ENCODE measurements around the gene ANKS6.

ANKS6 gene

GRCh38 chr9:98796364-98797101 is at the start of gene ANKS6:
Gene ANKS6, minus strand, starts transcription at chr9:98796555. Its CDS starts 64 bp downstream, at chr9:98796491.
- intact Hi-C loops (cut with DNase I), result no loop called here
- peak; percentile 41 to 94 (median 86) for DNase-seq

DNA sequence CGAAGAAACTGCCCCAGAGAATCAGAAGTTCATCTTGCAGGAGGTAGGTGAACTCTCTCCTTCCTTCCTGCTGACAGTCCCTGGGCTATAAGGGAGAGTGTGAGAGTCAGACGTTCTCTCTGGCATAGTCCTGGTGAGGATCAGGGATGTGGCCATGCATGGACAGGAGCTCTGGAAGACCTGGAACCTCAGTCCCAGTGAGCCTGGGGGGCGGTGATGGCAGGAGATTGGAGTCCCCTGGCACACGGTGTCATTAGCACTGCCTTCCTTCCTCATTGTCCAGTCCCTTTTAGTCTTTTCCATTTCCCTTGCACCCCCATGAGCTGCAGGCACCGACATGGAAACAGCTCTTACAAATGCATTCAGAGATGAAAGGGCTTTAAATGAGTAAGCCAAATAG is 49.7 kb upstream of the ANKS6 start:
- no peak for DNase-seq
- intact Hi-C loops (cut with DNase I), result no loop called here

DNA sequence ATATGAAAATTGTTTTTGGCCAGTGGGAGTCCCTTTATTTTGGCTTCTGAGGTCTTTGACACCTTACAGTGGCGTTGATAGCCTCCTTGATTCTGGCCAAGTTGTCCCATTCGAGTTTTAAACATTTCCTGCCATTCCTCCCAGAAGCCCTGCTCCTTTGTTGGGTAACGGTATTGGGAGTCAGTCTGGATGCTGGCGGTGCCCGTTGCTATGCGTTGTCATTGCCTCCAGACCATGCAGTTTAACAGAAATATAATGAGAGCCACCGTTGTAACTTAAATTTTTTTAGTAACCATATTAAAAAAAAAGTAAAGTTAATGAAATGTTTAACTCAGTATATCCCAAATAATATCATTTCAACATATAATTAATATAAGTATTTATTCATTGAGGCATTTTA is 46.2 kb upstream of the ANKS6 start:
- intact Hi-C loops (cut with DNase I), result no loop called here
- no peak for DNase-seq

DNA sequence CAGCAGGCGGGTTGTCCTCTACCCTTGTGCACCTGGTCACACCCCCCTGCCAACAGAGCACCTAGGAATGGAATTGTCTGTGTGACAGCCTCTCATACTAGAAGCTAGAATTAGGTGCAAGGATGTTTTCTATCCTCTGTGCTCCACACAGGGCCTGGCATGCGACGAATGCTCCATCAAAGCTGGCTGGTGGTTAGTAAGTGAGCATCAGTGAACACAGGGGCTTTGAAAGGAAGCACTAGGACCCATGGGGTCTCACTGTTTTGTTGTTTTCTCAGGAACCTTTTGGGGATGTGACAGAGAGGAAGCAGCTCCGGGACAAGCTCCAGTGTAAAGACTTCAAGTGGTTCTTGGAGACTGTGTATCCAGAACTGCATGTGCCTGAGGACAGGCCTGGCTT is 43.4 kb upstream of the ANKS6 start:
- DNase-seq, result no peak
- intact Hi-C loops (cut with DNase I), result no loop called here

DNA sequence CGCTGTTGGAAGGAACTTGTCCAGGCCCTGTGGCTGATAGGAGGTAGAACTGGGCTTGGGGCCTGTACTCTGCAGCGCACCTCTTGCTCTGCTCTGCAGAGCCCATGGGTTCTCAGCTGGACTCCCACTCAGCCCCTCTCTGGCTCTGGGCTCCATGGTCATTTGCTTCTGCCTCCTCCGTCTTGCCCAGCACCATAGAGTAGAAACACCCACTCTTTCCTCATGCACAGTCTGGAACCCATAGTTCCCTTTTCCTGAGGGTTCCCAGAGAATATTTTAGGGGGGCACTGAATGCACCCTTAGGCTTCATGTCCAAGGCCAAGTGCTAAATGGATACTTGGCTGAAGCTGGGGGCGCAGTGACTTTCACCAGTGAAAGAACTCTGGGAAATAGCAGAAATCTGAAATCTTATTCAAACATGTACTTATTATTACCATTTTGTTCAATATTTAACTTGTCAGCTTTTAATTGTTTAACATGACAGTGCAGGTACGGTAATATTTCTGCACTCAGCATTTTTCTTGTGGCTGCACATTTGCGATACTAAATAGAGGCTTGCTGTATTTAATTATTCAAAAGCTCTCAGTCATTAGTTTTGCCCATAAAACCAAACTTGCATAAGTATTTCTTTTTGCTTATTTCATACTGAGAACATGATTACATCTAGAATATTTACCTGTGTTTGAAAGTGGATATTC is 42.7 kb upstream of the ANKS6 start:
- no peak for DNase-seq
- intact Hi-C loops (cut with DNase I), result no loop called here

DNA sequence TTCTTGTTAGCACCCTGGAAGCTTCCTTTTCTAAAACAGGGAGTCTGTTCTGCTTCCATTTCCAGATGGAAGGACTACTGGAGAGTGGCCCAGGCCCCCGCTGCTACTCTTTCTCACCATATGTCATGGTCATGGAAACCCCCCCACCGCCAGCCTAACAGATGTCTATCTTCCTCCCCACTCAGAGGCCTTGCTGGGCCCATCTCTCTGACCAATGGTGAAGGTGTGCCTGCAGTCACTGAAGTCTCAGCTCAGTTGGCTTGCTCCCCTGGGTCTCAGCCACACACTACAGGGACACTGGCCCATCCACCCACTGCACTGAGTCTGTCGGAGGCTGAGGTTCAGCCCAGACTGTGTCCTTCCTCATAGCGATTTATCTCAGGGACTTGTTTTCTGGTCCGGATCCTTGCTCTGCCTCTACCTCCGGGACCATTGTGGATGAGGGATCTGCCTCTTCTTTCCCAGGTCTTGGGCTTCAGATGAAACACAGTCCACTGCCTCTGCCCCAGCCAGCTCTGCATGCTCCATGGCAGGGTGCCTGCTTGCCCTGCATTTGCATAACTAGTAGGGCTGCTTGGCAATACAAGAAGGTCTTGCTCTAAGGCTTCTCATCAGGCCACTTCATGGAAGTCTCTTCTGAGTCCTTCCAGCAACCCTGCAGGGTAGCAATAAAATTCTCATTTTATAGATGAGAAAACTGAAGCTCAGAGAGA is 42.0 kb upstream of the ANKS6 start:
- intact Hi-C loops (cut with DNase I), result no loop called here
- peak in 8 of 42 donors; percentile 5 to 35 (median 14) for DNase-seq

DNA sequence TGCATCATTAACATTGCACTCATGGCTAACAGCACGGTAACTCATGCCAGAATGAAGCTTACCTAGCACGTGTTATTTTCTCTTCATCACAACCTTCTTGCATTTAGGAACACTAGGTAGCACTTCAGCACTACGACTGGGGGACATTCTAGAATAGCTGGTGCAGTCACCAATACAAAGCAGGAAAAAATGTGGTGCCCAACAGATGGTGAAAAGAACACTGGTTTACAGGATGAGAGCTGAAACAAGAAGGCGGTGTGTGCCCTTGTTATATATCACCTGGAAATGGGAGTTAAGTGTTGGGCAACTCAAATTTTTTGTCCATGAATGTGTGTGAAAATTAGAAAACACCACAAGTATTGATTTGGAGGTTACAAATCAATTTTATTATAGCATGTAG is 41.2 kb upstream of the ANKS6 start:
- intact Hi-C loops (cut with DNase I), result no loop called here
- no peak for DNase-seq

GRCh38 chr9:98836206-98836605 is 39.9 kb upstream of the ANKS6 start:
- DNase-seq, result no peak
- intact Hi-C loops (cut with DNase I), result no loop called here

- intact Hi-C loops (cut with DNase I), result no loop called here
- no peak for DNase-seq
Observed at GRCh38 chr9:98834386-98834785, 38.0 kb upstream of the ANKS6 start.

DNA sequence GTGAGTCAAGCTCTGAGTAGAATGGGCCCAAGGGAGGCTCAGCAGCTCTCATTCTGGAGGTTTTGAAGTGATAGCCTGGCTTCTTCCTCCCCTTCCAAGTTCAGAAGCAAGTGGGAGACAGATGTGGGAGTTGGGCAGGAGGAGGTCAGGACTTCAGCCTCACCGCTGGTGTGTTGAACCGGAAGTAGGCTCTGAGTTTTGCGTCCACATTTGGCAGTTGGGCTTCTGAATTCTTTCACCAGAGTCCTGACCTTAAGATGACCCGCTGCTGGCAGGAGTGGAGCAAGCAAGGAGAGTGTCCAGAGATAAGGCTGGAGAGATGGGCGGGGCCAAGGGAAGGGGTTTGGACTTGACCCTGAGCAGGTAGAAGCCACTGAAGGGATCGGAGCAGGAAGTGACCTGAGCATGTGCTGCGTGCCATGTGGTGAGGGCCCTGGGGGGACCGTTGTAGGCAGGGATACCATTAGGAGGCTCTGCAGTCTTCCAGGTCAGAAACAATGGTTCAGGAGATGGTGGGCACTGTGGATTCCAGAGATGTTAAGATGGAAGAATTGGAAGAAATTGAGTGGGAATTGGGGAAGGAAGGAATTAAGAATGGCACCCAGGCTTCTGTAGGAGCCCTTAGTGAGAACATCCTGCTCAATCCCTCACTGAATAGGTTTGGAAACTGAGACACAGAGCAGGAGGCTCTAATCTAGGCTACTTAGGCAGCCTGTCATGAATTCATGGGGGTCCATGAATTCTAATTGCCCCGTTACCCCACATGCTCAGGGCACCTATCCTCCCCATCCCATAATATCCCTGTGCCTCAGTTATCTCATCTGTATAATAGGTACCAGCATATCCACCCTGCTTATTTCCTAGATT is 37.0 kb upstream of the ANKS6 start:
- intact Hi-C loops (cut with DNase I), result no loop called here

GRCh38 chr9:98832768-98833089 is 36.4 kb upstream of the ANKS6 start:
- DNase-seq, result no peak
- intact Hi-C loops (cut with DNase I), result no loop called here

More for the DNA sequence above, 37.0 kb upstream of the ANKS6 start:
- no peak for DNase-seq

GRCh38 chr9:98831696-98832095 is 35.3 kb upstream of the ANKS6 start:
- DNase-seq, result no peak
- intact Hi-C loops (cut with DNase I), result no loop called here

DNA sequence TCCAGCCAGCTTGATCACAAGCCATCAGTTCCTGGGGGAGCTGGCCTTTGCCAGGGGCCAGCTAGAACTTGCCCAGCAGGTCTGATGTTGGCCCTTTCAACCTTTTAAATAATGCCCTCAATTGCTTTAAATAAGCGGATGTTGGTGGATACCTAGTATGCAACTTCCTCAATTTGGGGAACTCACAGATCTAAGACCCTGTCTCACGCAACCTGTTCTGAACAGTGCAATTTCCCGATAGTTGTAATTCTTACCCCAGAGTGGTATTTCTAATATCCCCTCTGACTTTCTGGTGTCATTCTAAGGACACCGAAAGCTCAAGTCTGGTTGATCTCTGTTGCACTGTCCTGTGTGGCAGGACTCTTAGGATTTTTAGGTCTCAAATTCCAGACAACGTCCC is 34.2 kb upstream of the ANKS6 start:
- no peak for DNase-seq
- intact Hi-C loops (cut with DNase I), result no loop called here

- no peak for DNase-seq
- intact Hi-C loops (cut with DNase I), result no loop called here
Observed at GRCh38 chr9:98829766-98830165, 33.4 kb upstream of the ANKS6 start.

DNA sequence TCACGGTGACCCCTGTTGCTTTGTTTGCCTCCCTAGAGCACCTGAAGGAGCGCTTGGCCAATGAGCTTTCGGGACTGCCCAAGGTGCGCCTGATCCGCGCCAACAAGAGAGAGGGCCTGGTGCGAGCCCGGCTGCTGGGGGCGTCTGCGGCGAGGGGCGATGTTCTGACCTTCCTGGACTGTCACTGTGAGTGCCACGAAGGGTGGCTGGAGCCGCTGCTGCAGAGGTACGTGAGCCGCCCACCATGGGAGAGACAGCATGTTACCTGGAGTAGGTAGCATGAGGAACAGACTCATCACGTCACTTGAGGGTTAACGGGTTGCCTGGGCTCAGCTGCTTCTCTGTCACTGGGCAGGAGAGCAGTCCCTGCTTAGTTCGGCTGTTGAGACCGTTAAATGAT is 30.4 kb upstream of the ANKS6 start:
- DNase-seq, result no peak
- intact Hi-C loops (cut with DNase I), result no loop called here

- intact Hi-C loops (cut with DNase I), result no loop called here
- no peak for DNase-seq
Observed at GRCh38 chr9:98825414-98825813, 29.1 kb upstream of the ANKS6 start.

DNA sequence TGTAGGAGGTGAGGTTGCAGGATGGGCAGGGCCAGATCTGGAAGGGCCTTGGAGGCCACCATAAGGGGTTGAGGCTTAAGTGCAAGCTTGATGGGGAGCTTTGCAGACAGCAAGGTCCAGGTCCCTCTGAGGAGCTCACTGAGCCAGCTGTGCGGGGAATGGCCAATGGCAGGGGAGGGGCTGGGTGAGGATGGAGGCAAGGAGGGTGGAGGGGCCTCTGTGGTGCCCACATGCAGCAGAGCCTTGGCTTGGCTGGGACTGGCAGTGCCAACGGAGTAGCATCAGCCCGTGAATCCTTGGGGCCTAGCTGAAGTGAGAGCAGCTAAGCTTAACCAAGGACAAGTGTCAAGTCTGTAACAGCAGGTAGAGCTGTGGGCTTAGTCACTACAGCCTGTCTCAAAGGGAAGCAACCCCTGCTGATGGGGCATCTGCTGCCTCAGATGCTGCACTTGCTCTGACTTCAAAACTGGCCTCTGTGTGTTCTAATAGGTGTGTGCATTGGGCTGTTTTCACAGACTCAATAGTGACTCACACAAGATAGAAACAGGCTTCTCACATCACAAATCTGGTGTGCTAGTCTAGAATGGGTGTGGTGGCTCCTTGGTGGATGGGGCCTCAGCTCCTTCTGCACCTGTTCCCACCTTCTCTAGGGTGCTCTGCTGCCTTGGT is 27.4 kb upstream of the ANKS6 start:
- no peak for DNase-seq
- intact Hi-C loops (cut with DNase I), result no loop called here

GRCh38 chr9:98822661-98823060 is 26.3 kb upstream of the ANKS6 start:
- intact Hi-C loops (cut with DNase I), result no loop called here
- DNase-seq, result no peak

GRCh38 chr9:98821831-98822230 is 25.5 kb upstream of the ANKS6 start:
- no peak for DNase-seq
- intact Hi-C loops (cut with DNase I), result no loop called here
